Putamen (tissue), 1 donor: Measurements from ENCODE around the gene TIMM10.

Source experiments
- DNase-seq: peaks from one replicate; pipeline ENCODE4 v3.0.0-alpha.2; 2016; ENCODE audit warnings: low spot score

Gene TIMM10

DNA sequence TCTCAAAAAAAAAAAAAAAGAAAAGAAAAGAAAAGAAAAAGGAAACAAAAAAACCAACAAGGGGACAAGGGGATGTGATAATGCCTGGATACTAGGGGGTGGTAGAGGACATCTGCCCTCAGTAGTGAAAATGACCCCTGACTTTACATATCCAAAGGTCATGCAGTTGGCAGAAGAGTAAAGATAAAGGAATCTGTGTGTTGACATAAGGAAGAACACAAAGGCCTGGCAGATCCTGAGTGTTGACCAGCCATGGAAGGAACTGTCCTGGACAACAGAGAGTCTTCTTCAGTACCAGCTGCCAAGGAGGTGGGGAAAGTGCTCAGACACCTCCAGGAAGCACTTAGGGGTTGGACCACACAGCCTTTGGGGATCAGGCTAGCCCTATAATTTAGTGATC is 27.7 kb downstream of the TIMM10 start:
- DNase-seq: no peak

DNA sequence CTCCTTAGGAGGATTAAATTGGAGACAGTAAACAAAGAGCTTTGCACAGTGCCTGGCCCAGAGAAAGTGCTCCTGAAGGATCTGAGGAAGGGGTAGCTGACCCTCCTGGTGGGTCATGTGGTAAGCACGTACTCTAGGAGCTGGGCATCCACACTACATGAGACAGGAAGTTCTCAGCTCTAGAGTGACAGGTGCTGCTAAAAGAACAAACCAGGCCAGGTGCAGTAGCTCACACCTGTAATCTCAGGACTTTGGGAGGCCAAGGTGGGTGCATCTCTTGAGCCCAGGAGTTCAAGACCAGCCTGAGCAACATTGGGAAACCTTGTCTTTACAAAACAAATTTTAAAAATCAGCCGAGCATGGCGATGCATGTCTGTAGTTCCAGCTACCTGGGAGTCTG is 28.2 kb downstream of the TIMM10 start:
- DNase-seq: no peak

DNA sequence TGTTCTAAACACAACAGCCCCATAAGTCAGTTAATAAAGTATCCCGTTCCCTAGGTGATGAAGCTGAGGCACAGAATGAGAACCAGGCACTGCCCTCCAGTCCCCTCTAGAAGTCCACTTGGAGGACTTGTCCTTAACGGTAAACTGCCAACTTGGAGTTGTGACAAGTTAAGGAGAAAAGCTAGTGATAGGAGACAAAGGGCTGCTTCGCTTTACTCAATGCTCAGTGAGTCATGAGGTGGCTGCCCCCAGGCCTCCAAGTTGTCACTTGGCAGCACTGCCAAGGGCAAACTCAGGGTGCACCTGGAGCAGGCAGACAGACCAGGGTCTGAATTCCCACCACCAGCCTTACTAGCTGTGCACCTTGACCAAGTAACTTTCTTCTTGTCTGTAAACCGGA is 28.6 kb downstream of the TIMM10 start:
- no peak for DNase-seq

DNA sequence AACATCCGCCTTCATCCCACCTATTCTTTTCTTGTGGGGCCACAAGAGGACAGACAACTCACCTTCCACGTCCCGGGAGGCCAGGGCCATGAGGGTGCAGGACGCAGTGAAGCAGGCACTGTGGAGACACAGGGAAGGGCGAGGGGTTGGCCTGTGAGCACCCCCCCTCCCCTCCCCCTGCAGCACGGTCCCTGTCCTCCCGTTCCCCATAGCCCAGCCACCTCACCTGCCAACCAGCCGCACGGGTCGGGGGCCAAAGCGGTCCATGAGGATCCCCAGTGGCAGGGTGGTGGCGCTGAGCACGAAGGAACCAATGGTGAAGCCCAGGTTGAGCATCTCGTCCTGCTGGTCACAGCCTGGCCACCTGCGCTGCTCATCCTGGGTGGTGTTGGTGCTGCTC is 29.6 kb downstream of the TIMM10 start:
- DNase-seq: no peak

DNA sequence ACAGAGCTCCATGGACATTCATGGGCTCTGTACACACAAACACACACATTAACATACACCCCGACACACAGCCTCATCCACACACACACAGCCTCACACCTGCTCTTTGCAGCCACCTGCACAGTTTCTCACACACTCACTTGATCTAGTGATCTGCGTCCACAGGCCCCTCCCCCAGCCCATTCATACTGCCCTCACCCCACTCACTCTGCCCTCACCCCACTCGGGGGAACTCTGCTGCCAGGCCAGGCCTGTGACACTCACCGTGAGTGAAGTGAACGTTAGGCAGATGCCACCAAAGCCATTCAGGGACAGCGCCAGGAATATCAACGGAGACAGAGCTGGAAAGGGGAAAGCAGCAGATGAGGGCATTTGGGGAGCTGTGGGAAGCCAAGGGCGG is 30.0 kb downstream of the TIMM10 start:
- DNase-seq: no peak

DNA sequence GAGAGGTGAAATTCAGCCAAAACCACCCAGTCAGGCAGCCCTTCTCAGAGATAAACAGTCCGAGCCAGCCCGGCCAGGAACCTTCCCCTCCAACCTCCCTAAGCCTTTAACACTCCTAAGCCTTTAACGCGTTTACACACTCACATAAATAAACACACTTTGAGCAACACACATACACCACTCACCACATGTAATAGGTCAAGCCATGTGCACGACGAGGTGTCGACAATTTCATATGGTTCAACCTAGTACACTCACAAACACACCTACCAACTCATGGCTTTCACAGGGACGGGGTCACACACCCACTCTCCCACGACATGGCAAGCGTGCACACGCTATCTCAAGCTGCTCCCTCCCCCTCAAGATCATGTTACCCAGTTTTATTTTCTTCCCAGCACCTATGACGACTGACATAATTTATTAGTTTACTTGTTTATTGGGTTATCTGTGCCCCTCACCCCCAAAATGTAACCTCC is 30.5 kb downstream of the TIMM10 start:
- DNase-seq: no peak

DNA sequence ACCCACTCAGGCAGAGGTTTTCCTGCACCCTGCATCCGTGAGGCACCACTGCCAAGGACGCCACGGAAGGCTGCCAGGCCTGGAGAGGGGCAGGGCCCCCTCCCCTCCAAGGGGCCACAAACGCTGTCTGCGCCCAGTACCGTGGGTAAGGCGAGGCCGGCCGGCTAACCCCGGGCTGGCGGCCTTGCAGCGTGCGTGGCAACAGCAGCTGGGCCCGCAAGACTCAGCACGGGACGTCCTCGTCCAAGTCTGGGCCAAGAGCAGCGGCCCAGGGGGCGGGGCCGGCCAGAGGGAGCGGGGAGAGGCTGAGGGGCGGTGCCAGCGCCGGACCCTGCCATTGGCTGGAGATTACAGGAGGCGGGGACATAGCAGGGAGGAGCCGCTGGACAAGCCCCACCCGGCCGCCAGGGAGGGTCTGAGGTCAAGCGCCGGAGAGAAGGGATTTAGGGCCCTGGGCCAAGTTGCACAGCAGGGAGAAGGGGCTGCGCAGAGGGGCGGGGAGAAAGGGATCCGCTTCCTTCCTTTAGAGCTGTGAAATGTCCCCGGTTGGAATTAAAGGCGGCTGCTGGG is 31.1 kb downstream of the TIMM10 start:
- peak; percentile 92 for DNase-seq

DNA sequence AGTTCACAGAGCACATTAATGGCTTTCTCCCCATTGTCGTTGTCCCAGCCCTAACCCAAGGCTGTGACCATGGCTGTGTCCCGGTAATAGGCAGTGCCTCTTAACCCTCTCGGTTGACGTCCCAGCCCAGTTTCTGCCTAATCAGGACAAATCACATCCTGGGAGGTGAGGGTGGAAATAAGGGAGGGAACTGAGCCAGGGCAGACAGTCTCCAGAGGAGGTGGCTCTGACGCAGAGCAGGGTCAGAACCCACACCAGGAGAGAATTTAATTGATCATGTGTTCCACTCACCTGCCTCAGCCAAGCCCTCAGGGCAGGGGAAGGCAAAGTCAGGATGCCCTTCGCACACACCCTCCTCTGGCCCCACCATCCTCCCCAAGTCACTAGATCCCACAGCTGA is 32.0 kb downstream of the TIMM10 start:
- DNase-seq: no peak

DNA sequence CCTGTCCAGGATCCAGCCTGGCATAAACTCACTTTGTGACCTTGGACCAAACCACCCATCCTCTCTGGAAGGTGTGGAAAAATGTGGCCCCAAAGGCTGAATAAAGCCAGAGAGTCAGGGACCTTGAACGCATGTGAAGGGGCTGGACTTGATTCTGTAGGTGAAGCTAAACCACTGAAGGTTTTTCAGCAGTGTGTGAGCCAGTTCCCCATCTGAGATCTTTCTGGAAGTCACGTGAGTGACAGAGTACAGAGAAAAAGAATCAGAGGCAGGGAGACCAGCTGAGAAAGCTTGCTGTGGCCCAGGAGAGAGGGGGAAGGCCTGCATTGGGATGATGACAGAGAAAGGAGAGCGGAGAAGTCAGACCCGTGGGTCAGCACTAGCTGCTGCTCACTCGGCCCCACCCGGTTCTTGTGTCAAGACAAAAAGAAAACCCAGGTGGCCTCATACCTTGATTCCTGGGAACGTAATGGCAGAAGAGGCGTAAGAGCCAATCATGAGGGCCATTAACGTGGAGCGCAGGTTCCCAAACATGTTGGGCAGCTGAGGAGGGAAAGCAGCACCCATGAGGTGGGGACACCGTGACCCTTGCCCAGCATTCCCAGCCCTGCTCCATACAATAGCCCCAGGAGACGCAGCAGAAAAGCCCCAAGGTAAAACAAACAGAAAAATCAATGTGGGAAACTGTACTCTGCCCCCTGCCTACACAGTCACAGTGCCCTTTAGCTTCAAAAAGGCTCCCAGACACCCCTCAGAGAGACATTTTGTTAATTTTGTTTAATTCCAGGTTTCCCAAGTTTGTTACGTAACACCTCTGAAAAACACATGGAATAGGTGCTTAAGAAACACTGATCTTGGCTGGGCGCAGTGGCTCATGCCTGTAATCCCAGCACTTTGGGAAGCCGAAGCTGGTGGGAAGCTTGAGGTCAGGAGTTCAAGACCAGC is 33.0 kb downstream of the TIMM10 start:
- no peak for DNase-seq

DNA sequence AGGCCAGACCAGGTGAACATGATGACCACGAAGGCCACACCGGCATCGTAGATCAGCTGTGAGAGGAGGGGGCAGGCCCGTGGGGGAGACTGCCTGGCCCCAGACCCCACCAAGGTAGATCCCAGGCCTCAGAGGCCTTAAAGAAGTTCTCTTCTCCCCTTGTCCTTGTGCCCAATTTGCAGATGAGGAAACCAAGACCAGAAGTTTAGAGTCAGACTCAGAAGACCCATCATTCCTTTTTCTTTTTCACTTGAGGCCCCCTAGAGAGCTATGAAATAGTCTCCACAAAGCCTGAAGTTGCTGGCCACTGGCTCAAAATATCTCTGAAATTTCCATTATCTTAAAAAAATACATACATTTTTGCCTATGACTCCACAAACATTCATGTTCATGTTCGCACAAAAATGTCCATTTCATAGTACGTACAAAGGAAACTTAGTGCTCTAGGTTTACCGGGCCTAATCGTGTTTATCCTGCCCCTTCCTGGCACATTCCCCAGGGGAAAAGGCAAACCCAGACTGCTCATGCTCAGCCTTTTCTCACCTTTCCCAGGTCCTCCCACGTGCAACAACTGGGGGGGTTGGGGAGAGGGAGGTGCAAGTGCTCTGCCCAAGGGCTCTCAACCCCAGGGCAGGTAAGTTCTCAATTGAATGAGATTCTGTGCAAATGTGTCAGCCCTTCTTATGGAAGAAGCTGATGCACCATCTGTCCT is 34.3 kb downstream of the TIMM10 start:
- DNase-seq: no peak

DNA sequence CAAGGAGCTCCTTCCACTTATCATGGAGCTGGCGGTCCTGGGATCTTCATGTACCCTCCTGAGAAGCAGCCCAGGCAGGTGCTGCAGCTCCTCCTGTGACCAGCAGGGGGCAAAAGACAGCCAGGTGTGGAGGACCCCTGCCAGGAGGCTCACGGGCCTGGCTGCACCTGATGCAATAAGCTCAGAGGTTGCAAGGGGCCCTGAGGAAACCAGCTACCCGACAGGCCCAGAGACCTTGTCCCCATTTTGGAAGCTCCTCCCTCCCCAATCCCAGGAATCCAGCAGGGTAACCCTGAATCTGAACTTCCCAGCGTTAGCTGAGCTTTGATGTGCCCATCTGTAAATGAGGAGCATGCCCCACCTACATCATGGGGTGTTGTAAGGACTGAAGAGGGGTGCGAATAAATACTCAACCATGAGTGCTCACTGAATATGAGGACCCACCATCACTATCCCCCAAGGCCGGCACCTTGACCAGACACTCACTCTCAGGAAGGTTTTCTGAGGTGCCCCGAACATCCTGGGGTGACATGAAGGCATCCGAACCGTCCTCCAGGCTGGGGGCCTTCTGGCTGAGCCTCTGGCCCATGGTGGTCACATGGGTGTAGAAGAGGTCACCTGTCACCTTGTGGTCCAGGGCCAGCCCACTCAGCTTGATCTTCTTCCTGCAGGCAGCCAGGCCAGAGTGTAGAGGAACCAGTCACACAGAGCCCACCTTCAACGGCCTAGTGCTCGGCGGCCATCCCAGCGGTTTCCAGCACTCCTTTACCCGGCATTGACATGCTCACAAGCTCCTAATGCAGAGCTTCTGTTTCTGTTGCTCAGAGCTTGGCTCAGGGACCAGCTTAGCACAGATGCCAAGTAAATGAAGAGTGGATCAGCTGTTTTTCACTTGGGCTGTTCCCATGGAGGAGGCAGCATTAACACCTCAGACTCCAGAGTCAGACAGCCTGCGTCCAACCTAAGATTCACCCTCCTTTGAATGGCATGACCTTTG is 36.7 kb downstream of the TIMM10 start:
- DNase-seq: no peak

DNA sequence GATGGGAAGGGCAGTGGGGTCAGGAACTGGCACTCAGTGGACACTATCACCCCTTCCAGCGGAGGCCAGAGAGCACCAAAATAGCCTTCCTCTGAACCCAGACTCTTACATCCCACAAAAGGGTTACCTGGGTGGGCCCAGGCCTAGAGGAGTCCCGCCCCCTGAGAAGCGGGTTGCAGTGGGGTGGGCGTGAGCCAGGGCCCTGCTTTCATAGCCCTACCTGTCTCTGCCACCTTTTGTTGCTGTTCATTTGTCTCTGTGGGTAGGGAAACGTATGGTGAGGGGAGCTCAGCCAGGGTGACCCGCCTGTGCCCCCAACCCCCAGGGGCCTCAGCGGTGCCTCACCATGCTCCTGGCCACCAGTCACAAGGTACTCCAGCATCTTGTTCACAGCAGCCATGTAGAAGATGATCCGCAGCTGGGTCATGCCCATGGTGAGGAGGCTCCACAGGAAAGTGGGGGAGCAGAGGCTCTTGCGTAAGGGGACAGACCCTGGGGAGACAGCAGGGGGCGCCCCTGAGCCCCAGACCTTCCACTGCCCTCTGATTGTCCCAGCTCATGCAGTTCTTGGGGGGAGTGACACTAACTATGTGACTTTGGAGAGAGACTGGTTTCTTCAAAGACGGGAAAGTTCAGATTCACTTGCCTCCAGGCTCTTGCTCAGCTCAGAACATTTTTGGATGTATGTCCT is 39.0 kb downstream of the TIMM10 start:
- no peak for DNase-seq

DNA sequence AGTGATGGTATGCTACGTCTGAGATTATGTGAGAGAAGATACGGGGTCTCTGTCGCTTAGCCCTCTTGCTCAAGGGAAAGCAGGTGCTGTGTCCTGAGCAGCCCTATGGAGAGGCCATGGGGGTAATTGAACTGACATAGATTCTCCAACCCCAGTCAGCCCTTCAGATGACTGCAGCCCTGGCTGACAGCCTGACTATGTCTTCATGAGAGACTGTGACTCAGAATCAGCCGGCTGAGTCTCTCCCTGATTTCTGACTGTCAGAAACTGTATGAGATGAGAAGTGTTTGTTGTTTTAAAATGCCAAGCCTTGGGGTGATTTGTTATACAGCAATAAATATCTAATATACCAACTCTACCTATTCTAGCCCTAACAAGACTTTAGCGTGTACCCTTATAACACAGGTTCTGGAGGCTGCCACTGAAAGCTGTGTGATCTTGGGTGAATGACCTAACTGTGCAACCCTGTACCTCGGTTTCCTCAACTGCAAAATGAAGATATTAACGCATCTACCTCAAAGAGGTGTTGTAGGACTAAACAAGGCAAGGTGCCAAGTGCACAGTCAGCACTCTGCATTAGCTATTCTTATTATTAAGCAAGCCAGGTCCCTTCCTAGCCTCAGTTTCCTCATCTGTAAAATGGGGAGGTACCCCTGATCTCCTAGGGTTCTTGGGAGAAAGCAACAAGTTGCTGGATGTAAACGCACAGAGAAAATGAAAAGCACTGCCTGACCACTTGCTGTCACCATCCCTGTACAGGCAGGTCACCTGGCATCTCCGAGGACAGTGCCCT is 39.9 kb downstream of the TIMM10 start:
- no peak for DNase-seq

DNA sequence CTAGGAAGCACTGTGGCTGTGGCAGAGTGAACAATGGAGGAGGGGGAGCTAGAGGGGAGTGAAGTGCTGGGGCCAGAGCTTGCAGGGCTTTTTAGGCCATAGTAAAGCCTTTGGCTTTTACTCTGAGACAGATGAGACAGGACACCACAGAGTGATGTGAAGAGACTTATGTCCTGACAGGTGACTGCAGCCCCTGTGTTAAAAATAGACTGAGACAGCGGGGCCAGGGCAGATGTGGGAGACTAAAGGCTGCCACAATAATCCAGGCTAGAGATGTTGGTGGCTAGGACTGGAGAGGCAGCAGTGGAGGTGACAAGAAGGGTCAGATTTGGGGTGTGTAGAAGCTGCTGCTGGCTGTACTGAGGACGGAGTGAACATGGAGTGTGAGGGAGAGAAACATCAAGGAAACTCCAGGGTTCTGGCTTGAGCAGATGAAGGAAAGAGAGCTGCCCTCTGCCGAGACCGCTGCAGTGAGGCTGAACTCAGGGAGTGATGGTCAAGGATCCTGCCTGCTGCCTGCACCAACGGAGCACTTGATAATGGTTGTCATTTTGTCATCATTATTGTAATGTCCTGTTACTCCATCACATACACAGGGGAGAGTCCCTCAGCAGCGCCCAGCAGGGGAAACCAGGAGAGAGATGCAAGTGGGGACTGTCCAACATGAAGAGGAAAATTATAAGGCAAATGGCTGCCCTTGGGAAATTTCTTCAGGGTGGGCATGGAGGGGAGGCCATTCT is 42.5 kb downstream of the TIMM10 start:
- no peak for DNase-seq

DNA sequence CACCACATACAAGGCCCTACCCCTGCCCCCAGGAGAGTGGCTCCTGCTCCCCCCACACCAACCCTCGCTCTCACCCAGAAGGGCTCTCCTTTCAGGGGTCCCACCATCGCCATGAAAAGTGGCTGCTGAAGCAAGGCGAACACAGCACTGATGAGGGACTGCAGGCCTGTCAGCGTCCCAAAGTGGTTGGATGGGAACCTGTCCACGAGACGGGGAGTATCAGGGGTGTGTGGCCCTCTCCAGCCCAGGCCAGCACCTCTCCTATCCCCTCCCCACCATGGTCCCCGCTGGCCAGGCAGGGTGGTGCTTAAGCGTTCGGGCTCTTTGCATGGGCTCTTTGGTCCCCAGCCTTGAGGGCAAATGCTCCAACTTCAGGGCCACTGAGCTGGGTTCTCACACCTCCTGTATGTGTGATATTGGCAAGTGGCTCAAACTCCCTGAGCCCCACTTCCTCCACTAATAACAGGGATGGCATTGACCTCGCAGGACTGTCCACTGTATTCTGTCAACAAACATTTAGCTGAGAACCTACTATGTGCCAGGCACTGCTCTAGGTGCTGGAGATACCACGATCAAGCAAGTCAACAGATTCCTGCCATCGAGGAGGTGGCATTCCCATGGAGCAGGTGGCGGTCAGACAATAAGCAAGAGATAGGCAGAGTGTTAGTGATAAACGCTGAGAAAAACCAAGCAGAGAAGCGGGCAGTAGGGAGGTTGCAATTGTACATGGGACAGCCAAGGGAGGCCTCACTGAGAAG is 43.4 kb downstream of the TIMM10 start:
- no peak for DNase-seq

DNA sequence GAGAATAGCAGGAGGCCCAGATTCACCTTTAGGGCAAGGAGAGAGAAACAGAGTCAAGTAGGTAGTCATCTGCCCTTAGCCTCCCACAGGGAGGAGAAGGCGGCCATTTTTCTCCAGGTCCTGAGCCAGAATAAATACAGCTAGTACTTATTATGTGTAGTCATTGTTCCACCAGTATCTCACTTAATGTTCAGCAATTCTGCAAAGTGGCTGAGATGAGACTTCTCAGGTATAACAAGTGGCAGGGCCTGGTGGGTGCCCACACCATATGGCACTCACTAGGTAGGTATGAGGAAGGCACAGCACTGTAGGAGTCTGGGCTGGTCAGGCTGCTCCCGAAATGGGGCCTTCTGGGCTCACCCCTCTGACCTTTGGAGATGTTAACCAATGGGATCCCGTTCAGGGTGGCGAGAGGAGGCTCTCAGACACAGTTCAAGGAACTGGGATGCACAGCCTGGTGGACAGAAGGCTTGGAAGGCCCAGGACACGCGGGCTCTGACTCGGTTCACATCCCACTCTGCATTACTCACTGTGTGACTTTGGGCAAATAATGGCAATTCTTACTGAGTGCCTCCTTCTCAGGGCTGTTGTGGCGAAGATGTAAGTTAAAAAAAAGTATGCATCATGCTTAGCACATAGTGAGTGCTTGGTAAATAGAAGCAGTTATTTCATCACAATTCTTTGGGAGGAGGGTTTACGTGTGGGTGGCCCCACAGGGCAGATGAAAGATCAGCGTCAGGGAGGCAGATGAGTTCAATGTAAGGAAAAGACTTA is 45.1 kb downstream of the TIMM10 start:
- no peak for DNase-seq

DNA sequence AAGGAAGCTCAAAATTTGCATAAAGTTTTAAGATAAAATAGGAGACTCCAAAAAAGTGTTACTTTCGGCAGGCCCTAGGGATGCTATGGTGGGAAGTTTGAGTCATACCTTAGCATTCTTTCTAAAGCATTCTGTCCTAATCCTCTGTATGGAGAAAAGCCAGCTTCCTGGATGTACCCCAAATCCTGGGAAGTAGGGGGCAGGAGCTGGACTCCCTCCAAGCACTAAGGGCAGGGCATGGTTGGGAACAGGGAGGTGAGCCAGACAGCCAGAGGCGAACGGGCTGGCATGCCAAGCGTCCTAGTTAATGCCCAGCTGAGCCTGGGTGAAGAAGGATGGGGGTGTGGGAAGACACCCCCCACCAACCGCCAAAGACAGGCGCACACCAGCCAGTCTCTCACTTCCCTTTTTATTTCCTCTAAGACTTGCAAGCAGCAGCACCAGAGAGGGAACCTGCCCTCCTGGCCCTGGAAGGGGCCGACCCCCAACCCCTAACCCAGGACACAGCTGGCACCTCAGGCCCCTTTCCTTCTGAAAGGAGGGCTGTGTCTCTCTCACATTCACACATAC is 46.3 kb downstream of the TIMM10 start:
- no peak for DNase-seq

DNA sequence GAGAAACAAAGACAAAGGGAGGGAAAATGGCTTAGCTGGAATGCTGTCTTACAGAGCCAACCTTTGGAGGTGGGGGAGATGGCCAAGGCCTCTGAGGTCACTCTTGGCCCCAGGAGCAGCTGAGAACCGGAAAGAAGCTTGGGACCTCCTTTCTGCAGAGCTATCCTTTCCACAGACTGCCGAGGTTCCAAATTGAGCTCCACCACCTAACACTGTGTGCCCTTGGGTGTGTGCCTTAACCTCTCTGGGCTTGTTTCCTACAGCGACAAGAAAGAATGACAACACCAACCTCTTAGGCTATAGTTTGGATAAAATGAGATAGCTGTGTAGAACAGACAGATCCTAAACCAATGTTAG is 47.0 kb downstream of the TIMM10 start:
- DNase-seq: no peak
